Transverse colon (tissue), 3 donors: Measurements from ENCODE around the gene RPLP1.

Experiments
- EP300 ChIP-seq: sonication (generic); formaldehyde crosslinking; IDR thresholded peaks from one replicate; pipeline ENCODE4 v1.6.1; 2017; ENCODE audit warnings: antibody characterized with exemption, low read depth
- TF ChIP-seq, protein P1 (sequence below), 5 experiments: fragments of 200-600 bp in 3 of 5; fragments of 450-650 bp in 2 of 5; sonication (generic) in 3 of 5; IDR thresholded peaks; 1 replicate in 2 of 5; 2 replicates in 3 of 5; pipeline ENCODE4 v1.5.1; 2016 to 2017; ENCODE audit warnings: antibody characterized with exemption in 5 of 5, inconsistent platforms in 3 of 5, mild to moderate bottlenecking in 2 of 5, moderate library complexity in 1 of 5

DNA sequence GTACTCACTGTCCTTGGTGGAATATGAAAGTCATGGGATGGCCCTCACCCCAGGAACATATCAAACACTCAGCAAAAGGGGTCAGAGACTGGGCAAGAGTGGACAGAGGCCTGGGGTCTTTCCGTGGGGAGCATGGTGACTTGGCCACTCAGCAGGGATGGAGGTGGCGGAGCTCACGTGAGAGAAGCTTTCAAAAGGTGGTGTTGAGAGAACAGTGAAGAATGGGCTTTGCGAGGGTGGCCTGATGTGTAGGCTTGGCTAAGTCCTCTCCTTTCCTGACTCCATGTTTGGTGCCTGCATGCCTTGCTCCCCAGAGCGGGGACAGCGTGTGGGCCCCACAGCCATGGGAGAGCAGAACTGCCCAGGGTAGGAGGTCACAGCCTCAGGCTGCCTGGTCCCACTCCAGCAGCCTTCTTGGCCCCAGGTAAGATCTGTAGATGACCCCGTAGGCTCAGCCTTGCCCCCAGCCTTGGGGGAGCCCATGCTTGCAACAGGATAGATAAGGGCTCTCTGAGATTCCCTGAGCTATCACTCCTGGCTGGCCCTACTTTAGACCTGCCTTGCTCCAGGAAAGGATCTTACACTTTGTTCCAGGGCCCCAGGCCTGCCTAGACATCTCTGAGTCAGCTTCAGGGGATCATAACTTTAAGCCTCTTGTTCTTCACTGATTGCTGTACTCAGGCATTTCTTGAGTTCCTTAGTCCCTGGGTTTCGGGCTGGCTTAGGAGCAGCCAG lies 17.0 kb downstream of the RPLP1 start:
- TF ChIP-seq, protein P1, sequence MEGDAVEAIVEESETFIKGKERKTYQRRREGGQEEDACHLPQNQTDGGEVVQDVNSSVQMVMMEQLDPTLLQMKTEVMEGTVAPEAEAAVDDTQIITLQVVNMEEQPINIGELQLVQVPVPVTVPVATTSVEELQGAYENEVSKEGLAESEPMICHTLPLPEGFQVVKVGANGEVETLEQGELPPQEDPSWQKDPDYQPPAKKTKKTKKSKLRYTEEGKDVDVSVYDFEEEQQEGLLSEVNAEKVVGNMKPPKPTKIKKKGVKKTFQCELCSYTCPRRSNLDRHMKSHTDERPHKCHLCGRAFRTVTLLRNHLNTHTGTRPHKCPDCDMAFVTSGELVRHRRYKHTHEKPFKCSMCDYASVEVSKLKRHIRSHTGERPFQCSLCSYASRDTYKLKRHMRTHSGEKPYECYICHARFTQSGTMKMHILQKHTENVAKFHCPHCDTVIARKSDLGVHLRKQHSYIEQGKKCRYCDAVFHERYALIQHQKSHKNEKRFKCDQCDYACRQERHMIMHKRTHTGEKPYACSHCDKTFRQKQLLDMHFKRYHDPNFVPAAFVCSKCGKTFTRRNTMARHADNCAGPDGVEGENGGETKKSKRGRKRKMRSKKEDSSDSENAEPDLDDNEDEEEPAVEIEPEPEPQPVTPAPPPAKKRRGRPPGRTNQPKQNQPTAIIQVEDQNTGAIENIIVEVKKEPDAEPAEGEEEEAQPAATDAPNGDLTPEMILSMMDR (IDR thresholded peaks at IDR 0.05), result no peak
- TF ChIP-seq EP300, result no peak
